Stimulated activated CD4-positive, alpha-beta T cell treated with anti-CD3 and anti-CD28 coated beads, Interleukin-1b, Interleukin-23, amount 100 ng/mL, for 4 hours (primary cell): ENCODE data around the gene ATP6V0B.

Experiments
- DNase-seq, 2 donors: peaks; one replicate each; pipeline ENCODE4 v3.0.0-alpha.2; 2020; ENCODE audit warnings: low read depth in 2 of 2

ATP6V0B gene

DNA sequence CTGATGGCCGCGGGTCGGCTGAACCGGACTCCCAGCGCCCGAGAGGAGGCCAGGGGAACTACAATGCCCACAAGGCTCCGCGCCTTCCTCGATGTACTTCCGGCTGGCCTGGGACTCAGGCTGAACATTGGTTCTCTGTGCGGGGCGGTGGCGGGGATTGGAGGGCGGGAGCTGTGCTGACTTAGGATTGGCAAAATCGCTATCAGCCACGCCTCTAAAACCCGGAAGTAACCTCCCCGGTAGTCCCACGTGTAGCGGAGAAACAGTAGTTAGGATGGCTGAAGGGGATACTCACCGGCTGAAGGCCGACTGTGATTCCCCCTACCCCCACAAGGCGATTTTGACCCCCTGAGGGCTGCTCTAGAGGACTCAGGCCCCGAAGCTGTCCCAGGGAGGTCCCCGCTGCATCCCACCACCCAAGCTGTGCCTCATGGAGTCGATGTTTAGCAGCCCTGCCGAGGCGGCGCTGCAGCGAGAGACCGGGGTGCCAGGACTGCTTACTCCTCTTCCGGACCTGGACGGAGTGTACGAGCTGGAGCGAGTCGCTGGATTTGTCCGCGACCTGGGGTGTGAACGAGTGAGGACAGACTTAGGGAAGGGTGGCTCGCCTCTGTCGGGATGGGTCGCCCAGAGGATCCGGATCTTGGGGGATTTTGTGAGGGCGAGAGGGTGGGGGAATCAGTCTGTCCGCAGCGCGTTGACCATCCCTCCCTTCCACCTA, 4.9 kb upstream of the ATP6V0B start, which contains the start of gene DPH2:
DPH2 (plus strand) TSS at position 265 of the 721 bp plus-strand sequence; CDS start at position 431, 166 bp downstream.
- DNase-seq = peak; percentile 91 to 94

DNA sequence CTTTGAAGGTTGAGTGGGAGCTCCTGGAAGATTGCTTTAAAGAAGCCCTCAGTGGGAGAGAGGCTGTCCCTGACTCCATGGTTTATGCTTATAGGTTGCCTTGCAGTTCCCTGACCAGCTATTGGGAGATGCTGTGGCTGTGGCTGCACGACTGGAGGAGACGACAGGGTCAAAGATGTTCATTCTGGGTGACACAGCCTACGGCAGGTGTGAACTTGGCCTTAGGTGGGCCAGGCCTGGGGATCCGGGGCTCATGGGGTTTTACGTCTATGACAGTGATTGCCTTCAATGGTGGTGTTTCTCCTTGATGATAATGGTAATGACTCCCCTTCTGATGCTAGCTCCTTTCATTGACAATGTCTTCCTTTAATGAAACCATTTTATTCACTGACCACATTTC, 4.3 kb upstream of the ATP6V0B start:
- no peak for DNase-seq

DNA sequence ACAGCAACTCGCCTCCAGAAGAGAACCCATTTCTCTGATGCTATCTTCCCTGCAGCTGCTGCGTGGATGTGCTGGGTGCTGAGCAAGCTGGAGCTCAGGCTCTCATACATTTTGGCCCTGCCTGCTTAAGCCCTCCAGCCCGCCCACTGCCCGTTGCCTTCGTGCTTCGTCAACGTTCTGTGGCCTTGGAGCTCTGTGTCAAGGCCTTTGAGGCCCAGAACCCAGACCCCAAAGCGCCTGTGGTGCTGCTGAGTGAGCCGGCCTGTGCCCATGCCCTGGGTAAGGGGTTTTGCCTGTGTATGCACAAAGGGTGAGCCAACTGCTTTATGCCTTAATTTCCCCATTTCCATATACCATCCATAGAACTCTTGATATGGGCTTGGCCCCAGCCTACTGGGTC, 3.8 kb upstream of the ATP6V0B start:
- no peak for DNase-seq

DNA sequence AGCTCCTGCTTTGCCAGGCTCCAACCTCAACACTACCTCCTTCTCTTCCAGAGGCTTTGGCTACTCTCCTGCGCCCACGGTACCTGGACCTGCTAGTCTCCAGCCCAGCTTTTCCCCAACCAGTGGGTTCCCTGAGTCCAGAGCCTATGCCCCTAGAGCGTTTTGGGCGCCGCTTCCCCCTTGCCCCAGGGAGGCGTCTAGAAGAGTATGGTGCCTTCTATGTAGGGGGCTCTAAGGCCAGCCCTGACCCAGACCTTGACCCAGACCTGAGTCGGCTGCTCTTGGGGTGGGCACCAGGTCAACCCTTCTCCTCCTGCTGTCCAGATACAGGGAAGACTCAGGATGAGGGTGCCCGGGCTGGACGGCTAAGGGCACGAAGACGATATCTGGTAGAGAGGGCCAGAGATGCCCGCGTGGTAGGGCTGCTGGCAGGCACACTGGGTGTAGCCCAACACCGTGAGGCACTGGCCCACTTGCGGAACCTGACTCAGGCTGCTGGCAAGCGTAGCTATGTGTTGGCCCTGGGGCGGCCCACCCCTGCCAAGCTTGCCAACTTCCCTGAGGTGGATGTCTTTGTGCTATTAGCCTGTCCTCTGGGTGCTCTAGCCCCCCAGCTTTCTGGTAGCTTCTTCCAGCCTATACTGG, 3.3 kb upstream of the ATP6V0B start:
- DNase-seq = no peak

DNA sequence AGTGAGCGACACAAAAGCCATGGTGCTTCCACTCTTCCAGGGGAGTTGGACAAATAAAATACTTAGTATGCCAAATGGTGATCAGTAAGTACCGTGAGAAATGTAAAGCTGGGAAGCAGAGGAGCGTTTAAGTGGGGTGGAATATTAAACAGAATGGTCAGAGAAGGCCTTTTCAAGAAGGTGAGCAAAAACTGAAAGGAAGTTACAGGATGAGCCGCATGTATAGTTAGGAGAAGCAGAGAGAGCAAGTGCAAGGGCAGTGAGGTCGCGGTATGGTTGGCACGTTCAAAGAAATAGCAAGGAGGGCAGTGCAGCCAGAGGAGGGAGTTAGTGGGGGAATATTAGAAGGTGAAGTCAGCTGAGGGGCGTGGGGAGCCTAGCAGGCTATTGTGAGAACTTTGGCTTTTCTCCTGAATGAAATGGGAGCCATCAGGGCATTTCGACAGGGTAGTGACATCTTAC, 748 bp upstream of the ATP6V0B start:
- DNase-seq = no peak

DNA sequence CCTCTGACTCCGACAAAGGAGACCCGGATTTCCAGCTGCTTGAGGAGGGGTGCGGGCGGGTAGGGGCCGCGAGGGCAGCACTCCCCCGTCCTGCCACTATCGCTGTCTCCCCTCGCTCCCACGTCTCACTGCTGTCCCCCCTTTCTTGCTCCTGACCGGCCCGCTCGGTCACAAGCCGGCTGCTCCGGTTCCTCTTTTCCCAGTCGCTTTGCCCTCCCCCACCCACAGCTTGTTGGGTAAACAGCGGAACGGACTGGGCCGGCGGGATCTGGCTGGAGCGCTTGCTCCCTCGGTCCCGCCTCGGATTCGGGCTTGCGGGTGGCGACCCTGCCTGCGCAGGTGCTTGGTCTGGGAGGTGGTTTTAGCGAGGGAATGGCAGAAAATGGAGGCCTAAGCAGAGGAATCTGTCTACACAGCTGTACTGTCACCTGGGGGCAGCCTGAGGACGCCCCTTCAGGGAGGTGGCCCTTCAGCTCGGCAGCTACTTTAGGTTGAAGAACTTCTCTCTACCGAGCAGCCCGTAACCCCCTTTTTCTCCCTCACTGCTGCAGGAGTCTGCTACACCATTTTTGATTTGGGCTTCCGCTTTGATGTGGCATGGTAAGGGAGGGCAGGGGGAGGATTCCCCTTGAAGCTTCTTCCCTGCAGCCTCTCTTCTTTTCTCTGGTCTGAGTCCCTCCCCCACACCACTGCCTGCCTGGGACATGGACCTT, 645 bp downstream of the ATP6V0B start:
- DNase-seq = no peak

DNA sequence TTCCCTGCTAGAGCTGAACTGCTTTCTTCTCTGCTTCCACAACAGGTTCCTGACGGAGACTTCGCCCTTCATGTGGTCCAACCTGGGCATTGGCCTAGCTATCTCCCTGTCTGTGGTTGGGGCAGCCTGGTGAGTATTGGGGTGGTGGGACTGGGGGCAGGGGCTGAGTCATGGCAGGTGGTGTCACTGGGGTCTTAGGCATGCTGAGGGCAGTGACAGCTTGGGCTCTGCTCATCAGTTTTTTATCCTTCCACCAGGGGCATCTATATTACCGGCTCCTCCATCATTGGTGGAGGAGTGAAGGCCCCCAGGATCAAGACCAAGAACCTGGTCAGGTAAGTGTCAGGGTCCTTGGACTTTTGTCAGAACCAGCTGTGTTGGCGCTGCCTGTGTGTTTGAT, 1.3 kb downstream of the ATP6V0B start:
- DNase-seq = no peak

DNA sequence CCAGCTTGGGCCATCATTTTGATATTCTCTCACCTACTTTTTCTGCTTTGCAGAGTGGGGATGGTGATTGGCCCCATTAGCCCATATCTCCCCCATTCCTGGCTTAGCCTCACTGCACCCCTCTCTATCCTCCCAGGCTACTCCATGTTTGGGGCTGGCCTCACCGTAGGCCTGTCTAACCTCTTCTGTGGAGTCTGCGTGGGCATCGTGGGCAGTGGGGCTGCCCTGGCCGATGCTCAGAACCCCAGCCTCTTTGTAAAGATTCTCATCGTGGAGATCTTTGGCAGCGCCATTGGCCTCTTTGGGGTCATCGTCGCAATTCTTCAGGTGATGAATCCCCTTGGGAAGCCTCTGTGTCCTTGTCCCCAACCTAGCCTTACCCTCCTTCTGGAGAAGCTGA, 2.1 kb downstream of the ATP6V0B start:
- DNase-seq = no peak

DNA sequence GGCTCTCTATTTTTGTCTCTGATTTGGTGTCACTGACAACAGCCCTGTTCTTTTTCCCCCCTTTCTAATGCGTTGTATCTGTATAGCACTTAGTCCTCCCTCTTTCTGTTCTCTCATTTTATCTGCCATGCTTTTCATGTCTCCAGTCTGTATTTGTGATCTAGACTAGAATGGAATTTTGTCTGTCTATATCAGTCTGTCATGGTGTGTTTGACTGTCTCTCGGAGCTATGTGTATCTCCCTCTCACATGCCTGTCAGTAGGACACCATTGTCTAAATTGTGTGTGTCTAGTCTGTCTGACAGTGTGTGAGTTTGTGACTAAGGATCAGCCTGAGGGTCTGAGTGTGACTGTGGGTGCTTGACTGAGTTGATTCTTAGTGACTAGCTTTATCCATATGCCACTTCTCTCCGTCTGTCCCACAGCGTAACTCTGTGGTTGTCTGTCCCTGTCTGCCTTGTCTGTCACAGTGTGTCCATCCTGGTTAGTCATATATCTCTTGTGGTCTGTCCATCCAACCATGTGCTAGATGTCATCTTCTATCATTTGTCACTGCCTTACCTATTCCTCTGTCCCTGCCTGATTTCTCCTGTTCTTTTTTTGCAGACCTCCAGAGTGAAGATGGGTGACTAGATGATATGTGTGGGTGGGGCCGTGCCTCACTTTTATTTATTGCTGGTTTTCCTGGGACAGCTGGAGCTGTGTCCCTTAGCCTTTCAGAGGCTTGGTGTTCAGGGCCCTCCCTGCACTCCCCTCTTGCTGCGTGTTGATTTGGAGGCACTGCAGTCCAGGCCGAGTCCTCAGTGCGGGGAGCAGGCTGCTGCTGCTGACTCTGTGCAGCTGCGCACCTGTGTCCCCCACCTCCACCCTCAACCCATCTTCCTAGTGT, 2.9 kb downstream of the ATP6V0B start:
- DNase-seq = no peak

DNA sequence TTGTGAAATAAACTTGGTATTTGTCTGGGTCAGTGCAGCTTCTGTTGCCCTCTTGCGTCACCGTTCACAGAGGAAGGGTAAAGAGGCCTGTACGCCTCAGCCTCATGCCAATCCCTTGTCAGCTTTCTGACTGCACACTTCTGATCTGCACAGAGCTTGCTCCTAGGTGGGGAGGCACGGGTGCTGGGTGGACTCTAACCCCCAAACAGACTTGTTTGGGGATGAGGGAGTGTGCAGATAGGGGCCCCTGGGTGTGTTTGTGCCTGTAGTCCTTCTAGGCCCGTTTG, 3.4 kb downstream of the ATP6V0B start:
- DNase-seq = no peak

DNA sequence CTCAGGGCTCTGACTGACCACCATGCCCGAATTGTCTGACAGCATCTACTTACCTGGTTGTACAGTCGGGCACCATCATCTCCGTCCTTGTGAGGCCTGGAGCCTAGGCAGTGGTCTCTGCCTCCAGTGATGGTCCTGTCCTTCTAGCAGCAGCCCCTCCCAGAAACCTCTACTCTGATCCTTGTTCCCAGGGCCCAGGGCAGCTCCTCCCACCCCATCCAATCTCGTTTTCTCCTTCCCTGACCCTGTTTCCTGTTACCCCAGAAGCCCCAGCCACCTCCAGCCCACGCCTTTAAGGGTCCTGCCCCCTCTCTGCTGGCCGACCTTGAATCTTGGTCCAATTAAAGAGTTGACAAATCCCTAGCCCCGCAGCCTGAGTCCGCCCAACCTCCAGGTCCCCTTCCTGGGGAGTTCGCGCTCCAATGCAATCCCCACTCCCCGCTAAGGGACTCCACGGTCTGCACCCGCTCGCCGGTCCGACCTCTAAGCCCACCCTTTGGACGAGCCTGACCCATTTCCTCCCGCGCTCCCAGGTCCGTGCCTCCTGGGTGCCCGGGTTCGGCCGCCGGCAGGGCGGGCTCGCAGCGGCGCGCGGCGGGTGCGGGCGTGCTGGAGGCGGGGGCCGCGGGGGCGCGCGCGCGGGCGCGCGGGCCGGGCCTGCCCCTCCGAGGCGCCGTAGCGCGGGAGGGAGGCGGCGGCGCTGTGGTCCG, 3.9 kb downstream of the ATP6V0B start, which contains the start of gene B4GALT2:
B4GALT2 (plus strand) TSS at position 660 of the 710 bp plus-strand sequence. CDS start 1,951 bp downstream, outside the sequence.
- peak in 1 of 2 donors; percentile 51 for DNase-seq

DNA sequence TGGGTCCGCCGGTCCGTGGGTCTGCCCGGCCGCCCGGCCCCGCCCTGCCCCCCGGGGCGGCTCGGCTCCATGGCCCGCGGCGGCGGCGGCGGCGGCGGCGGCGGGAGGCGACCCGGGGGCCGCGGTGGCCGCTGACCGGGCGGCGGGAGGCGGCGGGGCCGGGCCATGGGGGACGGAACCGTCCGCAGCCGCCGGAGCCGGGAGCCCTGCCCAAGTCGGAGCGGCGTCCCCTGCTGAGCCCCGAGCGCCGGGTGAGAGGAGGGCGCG, 4.4 kb downstream of the ATP6V0B start:
- DNase-seq = no peak

DNA sequence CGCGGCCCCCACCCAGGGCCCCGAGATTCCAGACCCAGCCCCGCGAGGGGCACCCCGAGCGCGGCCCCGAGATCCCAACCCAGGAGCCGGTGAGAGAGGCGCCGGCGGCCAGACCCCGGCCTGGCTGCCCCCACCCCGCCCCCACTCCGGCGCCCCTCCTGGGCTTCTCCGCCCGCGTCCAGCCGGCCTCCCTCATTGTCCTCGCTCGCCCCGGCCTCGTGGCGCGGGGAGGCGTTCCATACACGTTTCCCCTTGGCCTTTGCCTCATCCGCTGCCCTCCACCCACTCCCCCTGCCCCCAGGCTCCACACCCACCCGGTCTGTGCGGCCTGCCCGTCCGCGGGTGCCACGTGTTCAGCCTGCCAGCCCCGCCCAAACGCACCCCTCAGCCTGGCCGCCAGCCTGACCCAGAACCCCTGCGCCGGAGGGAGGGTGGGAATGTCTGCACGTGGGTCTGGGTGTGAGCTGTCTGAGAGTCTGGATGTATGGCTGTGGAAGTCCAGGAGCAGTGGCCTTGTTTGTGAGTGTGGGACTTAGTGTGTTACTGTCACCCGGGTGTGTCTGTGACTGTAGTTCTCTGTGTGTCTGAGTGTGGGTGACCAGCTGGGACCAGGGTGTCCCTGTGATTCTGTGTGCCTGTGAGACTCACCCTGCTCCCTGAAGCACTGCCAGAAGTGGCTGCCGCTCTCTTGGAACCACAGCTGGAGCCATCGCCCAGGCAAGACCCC, 4.9 kb downstream of the ATP6V0B start:
- peak in 1 of 2 donors; percentile 22 for DNase-seq

DNA sequence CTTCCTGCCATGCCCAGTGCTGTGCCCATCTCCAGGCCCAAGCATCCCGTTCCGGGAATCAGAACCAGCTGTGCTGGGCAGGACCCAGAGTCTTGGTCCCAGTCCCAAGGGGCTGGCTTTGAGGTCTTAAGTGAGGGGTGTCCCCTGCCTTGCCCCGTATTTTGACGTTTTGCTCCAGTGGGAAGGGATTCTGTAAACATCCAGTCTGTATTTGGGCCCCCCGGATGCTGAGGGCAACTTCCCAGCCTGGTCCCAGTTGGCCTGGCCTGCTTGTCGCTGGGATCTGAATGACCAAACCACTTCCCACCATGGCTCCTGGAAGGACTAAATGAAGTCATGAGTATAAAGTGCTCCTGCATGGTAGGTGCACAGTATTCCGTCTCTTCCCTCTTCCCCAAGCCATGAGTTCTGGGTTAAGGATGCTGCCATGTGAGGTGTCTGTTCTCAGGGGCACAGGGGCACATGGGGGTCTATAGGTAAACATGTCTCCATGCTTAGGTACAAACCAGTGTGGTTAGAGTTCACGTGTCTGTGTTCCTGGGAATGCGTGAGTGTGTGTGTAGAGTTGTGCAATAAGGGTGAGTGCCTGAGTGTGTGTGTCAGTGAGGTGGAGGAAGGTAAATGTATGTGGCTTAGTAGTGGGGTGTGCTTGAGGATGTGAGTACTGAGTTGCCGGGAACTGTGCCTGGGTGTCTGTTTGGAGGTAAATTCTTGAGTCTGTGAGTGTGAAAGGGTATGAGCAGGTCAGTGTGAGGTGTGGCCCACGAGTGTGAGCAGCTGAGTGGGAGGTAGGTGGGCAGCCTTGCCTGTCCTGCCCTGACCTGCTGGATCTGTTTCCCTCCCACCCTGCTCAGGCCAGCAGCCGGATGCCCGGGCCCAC, 5.7 kb downstream of the ATP6V0B start:
- no peak for DNase-seq

DNA sequence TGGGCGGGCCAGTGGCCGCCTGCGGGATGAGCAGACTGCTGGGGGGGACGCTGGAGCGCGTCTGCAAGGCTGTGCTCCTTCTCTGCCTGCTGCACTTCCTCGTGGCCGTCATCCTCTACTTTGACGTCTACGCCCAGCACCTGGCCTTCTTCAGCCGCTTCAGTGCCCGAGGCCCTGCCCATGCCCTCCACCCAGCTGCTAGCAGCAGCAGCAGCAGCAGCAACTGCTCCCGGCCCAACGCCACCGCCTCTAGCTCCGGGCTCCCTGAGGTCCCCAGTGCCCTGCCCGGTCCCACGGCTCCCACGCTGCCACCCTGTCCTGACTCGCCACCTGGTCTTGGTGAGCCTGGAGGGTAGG, 6.4 kb downstream of the ATP6V0B start:
- DNase-seq = no peak

DNA sequence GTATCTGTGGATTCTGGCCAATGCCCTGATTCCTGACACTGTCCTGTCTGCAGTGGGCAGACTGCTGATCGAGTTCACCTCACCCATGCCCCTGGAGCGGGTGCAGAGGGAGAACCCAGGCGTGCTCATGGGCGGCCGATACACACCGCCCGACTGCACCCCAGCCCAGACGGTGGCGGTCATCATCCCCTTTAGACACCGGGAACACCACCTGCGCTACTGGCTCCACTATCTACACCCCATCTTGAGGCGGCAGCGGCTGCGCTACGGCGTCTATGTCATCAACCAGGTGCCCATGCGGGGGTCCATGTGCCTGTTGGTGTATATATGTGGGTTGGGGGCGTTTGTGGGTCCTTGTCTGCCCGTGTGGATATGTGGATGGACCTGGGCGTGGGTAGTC, 6.9 kb downstream of the ATP6V0B start:
- no peak for DNase-seq

DNA sequence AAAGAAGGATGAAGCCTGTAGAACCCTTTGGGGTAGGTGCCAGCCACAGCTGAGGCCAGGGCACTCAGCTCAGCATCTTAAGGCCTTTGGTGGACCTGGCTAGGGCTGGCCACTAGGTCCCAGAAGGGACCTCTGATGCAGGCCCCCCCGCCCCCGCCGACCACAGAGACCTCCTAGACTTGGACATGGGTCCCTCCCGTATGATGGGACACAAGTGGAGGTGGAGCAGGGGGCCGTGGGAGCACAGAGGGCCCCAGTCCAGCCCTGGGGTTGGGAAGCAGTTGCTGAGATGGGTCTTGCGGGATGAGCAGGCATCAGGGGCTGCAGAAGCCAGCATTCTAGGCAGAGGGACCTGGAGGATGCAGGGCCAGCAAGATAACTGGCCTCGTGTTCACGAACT, 7.5 kb downstream of the ATP6V0B start:
- DNase-seq = no peak

DNA sequence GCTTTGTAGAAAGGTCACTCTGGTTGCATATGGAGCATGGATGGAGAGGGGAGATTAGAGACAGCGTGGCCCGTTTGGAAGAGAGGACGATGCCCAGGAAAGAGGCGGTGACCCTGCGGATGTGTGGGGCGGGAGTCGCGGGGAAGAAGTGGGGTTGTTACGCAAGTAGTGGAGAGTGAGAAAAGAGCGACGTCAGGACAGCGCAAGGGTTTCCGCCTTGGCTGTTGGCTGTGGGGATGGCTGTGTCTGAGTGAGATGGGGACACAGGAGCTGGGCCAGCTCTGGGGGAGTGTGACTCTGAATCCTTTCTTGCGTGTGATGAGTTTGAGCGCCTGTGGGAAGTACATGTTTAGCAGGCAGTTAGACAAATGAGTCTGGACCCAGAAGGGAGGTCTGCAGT, 8.0 kb downstream of the ATP6V0B start:
- DNase-seq = no peak

DNA sequence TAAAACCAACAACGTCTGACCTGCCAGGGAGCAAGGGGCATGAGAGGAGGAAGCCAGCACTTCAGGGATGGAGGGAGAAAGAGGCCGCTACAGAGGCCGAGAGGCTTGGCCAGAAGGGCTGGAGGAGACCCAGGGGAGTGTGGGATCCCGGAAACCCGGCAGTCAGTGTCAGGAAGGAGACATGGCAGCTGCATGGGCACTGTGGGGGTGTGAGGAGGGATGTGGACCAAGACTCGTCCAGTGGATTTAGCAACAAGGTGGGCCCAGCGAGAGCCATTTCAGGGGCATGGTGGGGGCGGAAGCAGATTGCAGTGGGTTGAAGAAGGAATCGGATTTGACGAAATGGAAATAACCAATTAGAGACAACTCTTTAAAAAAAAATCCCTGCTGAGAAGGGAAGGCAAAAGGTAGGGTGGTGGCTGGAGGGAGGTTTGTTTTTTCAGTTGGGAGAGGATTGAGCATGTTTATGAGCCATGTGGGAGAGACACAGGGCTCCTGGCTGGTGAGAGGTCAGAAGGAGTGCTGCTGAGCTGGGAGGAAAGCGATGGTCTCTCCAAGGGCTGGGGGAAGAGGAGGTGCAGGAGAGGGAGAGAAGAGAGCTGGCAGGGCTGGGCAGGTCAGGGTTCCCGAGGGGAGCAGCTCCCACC, 8.6 kb downstream of the ATP6V0B start:
- DNase-seq = no peak
